HepG2 (cell line): Measurements from ENCODE around the gene EPB41L2. TPM values are rescaled to one million over a fixed set of nuclear protein-coding genes. Genes with fewer than 3 reads are reported as not detected.

Experiments used
- FOSL2 ChIP-seq: sonication (generic); formaldehyde crosslinking; IDR thresholded peaks from 2 replicates; pipeline ENCODE4 v1.4.0; 2020; ENCODE audit warnings: missing genetic modification reagents
- FOXA3 ChIP-seq: IDR thresholded peaks from 2 replicates; pipeline ENCODE4 v1.6.1; 2016; ENCODE audit warnings: missing genetic modification reagents, missing compliant biosample characterization
- FOXK1 ChIP-seq: sonication (generic); formaldehyde crosslinking; IDR thresholded peaks from 2 replicates; pipeline ENCODE4 v1.4.0; 2020; ENCODE audit warnings: low read depth, missing genetic modification reagents, borderline replicate concordance
- HNF1B ChIP-seq: sonication (generic); formaldehyde crosslinking; IDR thresholded peaks from 2 replicates; pipeline ENCODE4 v1.5.1; 2020; ENCODE audit warnings: mild to moderate bottlenecking, moderate library complexity, missing genetic modification reagents
- HNRNPL ChIP-seq: fragments of 200-400 bp; formaldehyde crosslinking; IDR thresholded peaks from 2 replicates; pipeline ENCODE4 v1.6.1; 2017; ENCODE audit warnings: mild to moderate bottlenecking, low read depth, low read length
- KMT2B ChIP-seq: IDR thresholded peaks from 2 replicates; pipeline ENCODE4 v1.6.1; 2016; ENCODE audit warnings: missing genetic modification reagents, missing compliant biosample characterization
- NFATC3 ChIP-seq: sonication (generic); formaldehyde crosslinking; IDR thresholded peaks from 2 replicates; pipeline ENCODE4 v1.5.1; 2020; ENCODE audit warnings: mild to moderate bottlenecking, missing genetic modification reagents
- NFKBIZ ChIP-seq: IDR thresholded peaks from 2 replicates; pipeline ENCODE4 v1.6.1; 2018; ENCODE audit warnings: missing genetic modification reagents, missing compliant biosample characterization
- RARA ChIP-seq: IDR thresholded peaks from 2 replicates; pipeline ENCODE4 v1.6.1; 2016; ENCODE audit warnings: missing genetic modification reagents, missing compliant biosample characterization
- XBP1 ChIP-seq: sonication (generic); formaldehyde crosslinking; IDR thresholded peaks from 2 replicates; pipeline ENCODE4 v1.5.0; 2020; ENCODE audit warnings: missing genetic modification reagents
- ZFP62 ChIP-seq: sonication (generic); formaldehyde crosslinking; IDR thresholded peaks from 2 replicates; pipeline ENCODE4 v1.4.0; 2020; ENCODE audit warnings: missing genetic modification reagents
- ZNF460 ChIP-seq: sonication (generic); formaldehyde crosslinking; IDR thresholded peaks from 2 replicates; pipeline ENCODE4 v1.5.1; 2020; ENCODE audit warnings: missing genetic modification reagents, mild to moderate bottlenecking, borderline replicate concordance
- ZNF607 ChIP-seq: sonication (generic); formaldehyde crosslinking; IDR thresholded peaks from 2 replicates; pipeline ENCODE4 v1.5.1; 2020; ENCODE audit warnings: missing genetic modification reagents, mild to moderate bottlenecking, borderline replicate concordance
- ZNF780A ChIP-seq: sonication (generic); formaldehyde crosslinking; IDR thresholded peaks from 2 replicates; pipeline ENCODE4 v1.8.0; 2022; ENCODE audit warnings: mild to moderate bottlenecking, missing genetic modification reagents, moderate library complexity
- ZNF83 ChIP-seq: sonication (generic); formaldehyde crosslinking; IDR thresholded peaks from 2 replicates; pipeline ENCODE4 v1.4.0; 2020; ENCODE audit warnings: missing genetic modification reagents, mild to moderate bottlenecking, borderline replicate concordance
- ZXDC ChIP-seq: sonication (generic); formaldehyde crosslinking; IDR thresholded peaks from 2 replicates; pipeline ENCODE4 v1.5.0; 2020; ENCODE audit warnings: mild to moderate bottlenecking, missing genetic modification reagents
- polyA plus RNA-seq, 8 experiments: library from polyadenylated mRNA; depleted of rRNA in 3 of 8; stranded (reverse) in 7 of 8; unstranded in 1 of 8; fragments of >200 nt; fragmentation: Illumina TruSeq in 4 of 8; extraction: Trizol in 4 of 8; gene quantifications; 2 replicates each; pipeline versions ENCODE4 v1.2.1 to v1.2.3, GENCODE V29; 2011 to 2016; ENCODE audit warnings: low read depth in 4 of 8, missing spikeins in 1 of 8, mixed read lengths in 1 of 8; ENCODE audit not compliant: insufficient read depth in 1 of 8
- total RNA-seq, 5 experiments: library from RNA; depleted of rRNA; stranded (reverse); fragments of >200 nt; fragmentation: Illumina TruSeq; extraction: Trizol; gene quantifications; 2 replicates each; pipeline ENCODE4 v1.2.3, GENCODE V29; 2016; ENCODE audit warnings: low read depth in 1 of 5
- TF ChIP-seq, protein P1 (sequence below): sonication (generic); formaldehyde crosslinking; IDR thresholded peaks from 2 replicates; pipeline ENCODE4 v1.5.1; 2020; ENCODE audit warnings: missing genetic modification reagents, mild to moderate bottlenecking, borderline replicate concordance
- TF ChIP-seq, protein P2 (sequence below): sonication (generic); formaldehyde crosslinking; IDR thresholded peaks from 2 replicates; pipeline ENCODE4 v1.8.0; 2022; ENCODE audit warnings: missing genetic modification reagents, mild to moderate bottlenecking, moderate library complexity, borderline replicate concordance
- TF ChIP-seq, protein P3 (sequence below): sonication (generic); IDR thresholded peaks from 2 replicates; pipeline ENCODE4 v1.6.1; 2016; ENCODE audit warnings: low read depth, borderline replicate concordance
- TF ChIP-seq, protein P4 (sequence below): sonication (generic); formaldehyde crosslinking; IDR thresholded peaks from 2 replicates; pipeline ENCODE4 v1.5.0; 2020; ENCODE audit warnings: mild to moderate bottlenecking, missing genetic modification reagents

EPB41L2 gene
- total and polyA plus RNA-seq, 2 of the 13 experiments (the other 11 are each of a cell fraction or from before 2014, with no cell fraction given) = 41.7 to 56.4 TPM

DNA sequence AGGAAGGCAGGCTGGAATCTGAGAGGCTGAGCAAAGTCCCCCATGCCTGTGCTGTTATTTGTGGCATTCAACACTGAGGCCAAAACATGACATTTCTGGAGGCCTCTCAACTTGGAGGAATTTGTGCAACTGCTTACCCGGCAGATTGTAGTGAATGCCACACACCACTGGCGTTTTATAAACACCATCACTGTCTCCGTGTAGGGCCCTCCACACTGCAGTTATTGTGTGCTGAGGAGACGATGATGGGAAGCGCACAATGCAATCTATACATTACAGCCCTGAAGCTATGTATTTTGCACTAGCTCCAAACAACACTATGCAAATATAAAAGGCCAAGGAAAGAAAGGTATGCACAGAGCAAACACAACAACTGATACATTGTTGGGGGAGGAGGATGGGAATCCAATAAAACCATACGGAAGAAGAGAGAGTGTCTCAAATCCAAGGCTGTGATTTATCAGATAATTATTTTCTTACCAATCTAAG, 129.3 kb downstream of the EPB41L2 start (continued):
- TF ChIP-seq FOXK1 (CRISPR knock-in tag) (peak; percentile 85; the same call in 1 of the 2 replicates), ZNF83 (CRISPR knock-in tag) (no peak), ZFP62 (no peak), KMT2B (CRISPR knock-in tag) (peak; percentile 51), FOSL2 (CRISPR knock-in tag) (peak; percentile 85), FOXA3 (CRISPR knock-in tag) (peak; percentile 97), XBP1 (CRISPR knock-in tag) (no peak), ZNF780A (CRISPR knock-in tag) (peak; percentile 74), RARA (CRISPR knock-in tag) (peak; percentile 83), NFKBIZ (CRISPR knock-in tag) (peak; percentile 97), ZXDC (no peak), ZNF607 (CRISPR knock-in tag) (peak; percentile 64; the same call in 1 of the 2 replicates), HNF1B (CRISPR knock-in tag) (peak; percentile 91), NFATC3 (CRISPR knock-in tag) (peak; percentile 76; the same call in 1 of the 2 replicates), ZNF460 (CRISPR knock-in tag) (no peak), HNRNPL (0 out of 2 replicates have a peak, but pooled peaks have one; percentile 30)
- TF ChIP-seq, protein P1, sequence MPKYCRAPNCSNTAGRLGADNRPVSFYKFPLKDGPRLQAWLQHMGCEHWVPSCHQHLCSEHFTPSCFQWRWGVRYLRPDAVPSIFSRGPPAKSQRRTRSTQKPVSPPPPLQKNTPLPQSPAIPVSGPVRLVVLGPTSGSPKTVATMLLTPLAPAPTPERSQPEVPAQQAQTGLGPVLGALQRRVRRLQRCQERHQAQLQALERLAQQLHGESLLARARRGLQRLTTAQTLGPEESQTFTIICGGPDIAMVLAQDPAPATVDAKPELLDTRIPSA (CRISPR knock-in tag) = 0 out of 2 replicates have a peak, but pooled peaks have one; percentile 43
- TF ChIP-seq, protein P2, sequence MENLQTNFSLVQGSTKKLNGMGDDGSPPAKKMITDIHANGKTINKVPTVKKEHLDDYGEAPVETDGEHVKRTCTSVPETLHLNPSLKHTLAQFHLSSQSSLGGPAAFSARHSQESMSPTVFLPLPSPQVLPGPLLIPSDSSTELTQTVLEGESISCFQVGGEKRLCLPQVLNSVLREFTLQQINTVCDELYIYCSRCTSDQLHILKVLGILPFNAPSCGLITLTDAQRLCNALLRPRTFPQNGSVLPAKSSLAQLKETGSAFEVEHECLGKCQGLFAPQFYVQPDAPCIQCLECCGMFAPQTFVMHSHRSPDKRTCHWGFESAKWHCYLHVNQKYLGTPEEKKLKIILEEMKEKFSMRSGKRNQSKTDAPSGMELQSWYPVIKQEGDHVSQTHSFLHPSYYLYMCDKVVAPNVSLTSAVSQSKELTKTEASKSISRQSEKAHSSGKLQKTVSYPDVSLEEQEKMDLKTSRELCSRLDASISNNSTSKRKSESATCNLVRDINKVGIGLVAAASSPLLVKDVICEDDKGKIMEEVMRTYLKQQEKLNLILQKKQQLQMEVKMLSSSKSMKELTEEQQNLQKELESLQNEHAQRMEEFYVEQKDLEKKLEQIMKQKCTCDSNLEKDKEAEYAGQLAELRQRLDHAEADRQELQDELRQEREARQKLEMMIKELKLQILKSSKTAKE (CRISPR knock-in tag) = peak; percentile 90
- TF ChIP-seq, protein P3, sequence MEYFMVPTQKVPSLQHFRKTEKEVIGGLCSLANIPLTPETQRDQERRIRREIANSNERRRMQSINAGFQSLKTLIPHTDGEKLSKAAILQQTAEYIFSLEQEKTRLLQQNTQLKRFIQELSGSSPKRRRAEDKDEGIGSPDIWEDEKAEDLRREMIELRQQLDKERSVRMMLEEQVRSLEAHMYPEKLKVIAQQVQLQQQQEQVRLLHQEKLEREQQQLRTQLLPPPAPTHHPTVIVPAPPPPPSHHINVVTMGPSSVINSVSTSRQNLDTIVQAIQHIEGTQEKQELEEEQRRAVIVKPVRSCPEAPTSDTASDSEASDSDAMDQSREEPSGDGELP = no peak
- TF ChIP-seq, protein P4, sequence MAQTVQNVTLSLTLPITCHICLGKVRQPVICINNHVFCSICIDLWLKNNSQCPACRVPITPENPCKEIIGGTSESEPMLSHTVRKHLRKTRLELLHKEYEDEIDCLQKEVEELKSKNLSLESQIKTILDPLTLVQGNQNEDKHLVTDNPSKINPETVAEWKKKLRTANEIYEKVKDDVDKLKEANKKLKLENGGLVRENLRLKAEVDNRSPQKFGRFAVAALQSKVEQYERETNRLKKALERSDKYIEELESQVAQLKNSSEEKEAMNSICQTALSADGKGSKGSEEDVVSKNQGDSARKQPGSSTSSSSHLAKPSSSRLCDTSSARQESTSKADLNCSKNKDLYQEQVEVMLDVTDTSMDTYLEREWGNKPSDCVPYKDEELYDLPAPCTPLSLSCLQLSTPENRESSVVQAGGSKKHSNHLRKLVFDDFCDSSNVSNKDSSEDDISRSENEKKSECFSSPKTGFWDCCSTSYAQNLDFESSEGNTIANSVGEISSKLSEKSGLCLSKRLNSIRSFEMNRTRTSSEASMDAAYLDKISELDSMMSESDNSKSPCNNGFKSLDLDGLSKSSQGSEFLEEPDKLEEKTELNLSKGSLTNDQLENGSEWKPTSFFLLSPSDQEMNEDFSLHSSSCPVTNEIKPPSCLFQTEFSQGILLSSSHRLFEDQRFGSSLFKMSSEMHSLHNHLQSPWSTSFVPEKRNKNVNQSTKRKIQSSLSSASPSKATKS (CRISPR knock-in tag) = no peak
